Heart left ventricle (tissue), 16 donors: ENCODE measurements around the gene HORMAD2. TPM values are rescaled to one million over a fixed set of nuclear protein-coding genes. Genes with fewer than 3 reads are reported as not detected.

ENCODE experiments used
- ATAC-seq, 4 donors: fragments of 200-7000 bp; cut with Tn5 transposase; one replicate each; pipeline ENCODE4 v1.9.1; 2020 to 2022; ENCODE audit warnings: moderate library complexity in 4 of 4, mild to moderate bottlenecking in 3 of 4, moderate number of reproducible peaks in 1 of 4
- DNase-seq, 5 donors: peaks; one replicate each; pipeline ENCODE4 v3.0.0-alpha.2; 2020
- H3K27ac ChIP-seq, 12 donors: fragments of 200-600 bp; sonication (generic) in 4 of 12; one replicate each; pipeline versions ENCODE4 v1.5.0 to v1.8.0; 2016 to 2022; ENCODE audit warnings: mild to moderate bottlenecking in 2 of 12
- H3K27me3 ChIP-seq, 9 donors: fragments of 200-600 bp; sonication (generic) in 2 of 9; one replicate each; pipeline versions ENCODE4 v1.5.1 to v1.8.0; 2016 to 2022; ENCODE audit warnings: mild to moderate bottlenecking in 3 of 9
- H3K36me3 ChIP-seq, 9 donors: fragments of 200-600 bp; sonication (generic) in 2 of 9; one replicate each; pipeline versions ENCODE4 v1.5.0 to v1.8.0; 2018 to 2022; ENCODE audit warnings: mild to moderate bottlenecking in 2 of 9
- H3K4me1 ChIP-seq, 12 donors: fragments of 200-600 bp; sonication (generic) in 4 of 12; one replicate each; pipeline versions ENCODE4 v1.5.0 to v1.8.0; 2016 to 2022; ENCODE audit warnings: mild to moderate bottlenecking in 3 of 12
- H3K4me3 ChIP-seq, 12 donors: fragments of 200-600 bp; sonication (generic) in 4 of 12; one replicate each; pipeline versions ENCODE4 v1.5.0 to v1.8.0; 2017 to 2022; ENCODE audit warnings: mild to moderate bottlenecking in 9 of 12, moderate library complexity in 4 of 12
- H3K9me3 ChIP-seq, 12 donors: fragments of 200-600 bp; sonication (generic) in 4 of 12; one replicate each; pipeline versions ENCODE4 v1.5.0 to v1.8.0; 2016 to 2022; ENCODE audit warnings: mild to moderate bottlenecking in 1 of 12
- POLR2A ChIP-seq, 2 donors: fragments of 450-650 bp; IDR thresholded peaks; one replicate each; pipeline ENCODE4 v1.6.1; 2017; ENCODE audit warnings: antibody characterized with exemption in 2 of 2, mild to moderate bottlenecking in 2 of 2, moderate library complexity in 2 of 2
- WGBS, 4 donors: extraction: QIAGEN DNeasy Blood & Tissue Kit in 2 of 4; methylation state at CpG; one replicate each; pipeline versions ENCODE4 v1.1.5 to v1.1.7; 2013 to 2018; 5-methylcytosine and 5-hydroxymethylcytosine counted together
- intact Hi-C, 10 donors: fragments of 100-400 bp; cut with DNase I; formaldehyde crosslinking; loops; one replicate each; pipeline versions ENCODE4 v1.11.1 to v1.14.2; 2022
- polyA plus RNA-seq, 2 donors: library from polyadenylated mRNA; stranded (reverse); fragments of 200-250 nt; gene quantifications; one replicate each; pipeline ENCODE4 v1.2.3, GENCODE V29; 2013
- total RNA-seq, 9 donors: library from RNA; depleted of rRNA in 2 of 9; stranded (reverse); fragments of >200 nt in 2 of 9; fragmentation: NEBNext Ultra II Directional in 3 of 9; extraction: Animal tissue kit (Norgen Biotek cat#: 25700) in 3 of 9; gene quantifications; one replicate each; pipeline versions ENCODE4 v1.1.0 to v1.2.4, GENCODE V29; 2016 to 2023
- TF ChIP-seq, protein P1 (sequence below), 12 donors: fragments of 200-600 bp; sonication (generic) in 4 of 12; IDR thresholded peaks; one replicate each; pipeline versions ENCODE4 v1.5.0 to v1.8.0; 2018 to 2022; ENCODE audit warnings: antibody characterized with exemption in 12 of 12, mild to moderate bottlenecking in 5 of 12
- donor health status: ischemic (EF 13 %, LVEDD 7.1; RV severe dilation, severe dysfunction).
- donor health status: healthy with polysubstance abuse.
- donor health status: DM: no; HTN: yes; CAD: no.
- donor health status: DM: no; HTN: no; CAD: no.
- donor health status: ischemic (EF 25% LVEDD 6.9; RV normal size, moderate dysfunction).
- donor health status: ischemic (EF 25% LVEDD 5.7; RV mildly dilated, moderate dysfunction).
- donor health status: healthy.
- donor health status: DM: yes; HTN: yes; CAD: no.
- donor health status: ischemic (EF 35%, LVEDD 5.7; RV mildly dilated, moderate dysfunction).
- donor health status: nonischemic (EF 11% LVEDD 7.7; RV severe dilation, severe dysfunction).
- donor health status: DM: yes; HTN: yes; CAD: no.
- donor health status: PGD.
- donor health status: ischemic (EF 29% LVEDD 5.4; RV normal size, mild dysfunction).
- donor health status: nonischemic (EF 23%, LVEDD 6.1; RV moderate dilation, normal function).

HORMAD2 gene
- total and polyA plus RNA-seq, 11 donors, result not detected

- peak overlapping the region; percentile 32 to 88 (median 72) for H3K27ac ChIP-seq
These were observed 116.0 kb downstream of the HORMAD2 start for GRCh38 chr22:30196141-30196879.

GRCh38 chr22:30196880-30197336 lies 116.6 kb downstream of the HORMAD2 start:
- no peaks in the 10 kb centered on the region for H3K9me3 ChIP-seq
- DNase-seq, result no peak
- 12 to 39% (median 35%) methylated on average over 2 of the region's 2 CpGs for WGBS, 4 donors
- no peak for ATAC-seq
- H3K4me3 ChIP-seq, result no peak overlapping the region
- intact Hi-C loops, result no loop called here
- no peaks in the 10 kb centered on the region for H3K36me3 ChIP-seq
- TF ChIP-seq POLR2A (IDR thresholded peaks at IDR 0.05), result no peak
- TF ChIP-seq, protein P1, sequence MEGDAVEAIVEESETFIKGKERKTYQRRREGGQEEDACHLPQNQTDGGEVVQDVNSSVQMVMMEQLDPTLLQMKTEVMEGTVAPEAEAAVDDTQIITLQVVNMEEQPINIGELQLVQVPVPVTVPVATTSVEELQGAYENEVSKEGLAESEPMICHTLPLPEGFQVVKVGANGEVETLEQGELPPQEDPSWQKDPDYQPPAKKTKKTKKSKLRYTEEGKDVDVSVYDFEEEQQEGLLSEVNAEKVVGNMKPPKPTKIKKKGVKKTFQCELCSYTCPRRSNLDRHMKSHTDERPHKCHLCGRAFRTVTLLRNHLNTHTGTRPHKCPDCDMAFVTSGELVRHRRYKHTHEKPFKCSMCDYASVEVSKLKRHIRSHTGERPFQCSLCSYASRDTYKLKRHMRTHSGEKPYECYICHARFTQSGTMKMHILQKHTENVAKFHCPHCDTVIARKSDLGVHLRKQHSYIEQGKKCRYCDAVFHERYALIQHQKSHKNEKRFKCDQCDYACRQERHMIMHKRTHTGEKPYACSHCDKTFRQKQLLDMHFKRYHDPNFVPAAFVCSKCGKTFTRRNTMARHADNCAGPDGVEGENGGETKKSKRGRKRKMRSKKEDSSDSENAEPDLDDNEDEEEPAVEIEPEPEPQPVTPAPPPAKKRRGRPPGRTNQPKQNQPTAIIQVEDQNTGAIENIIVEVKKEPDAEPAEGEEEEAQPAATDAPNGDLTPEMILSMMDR (IDR thresholded peaks at IDR 0.05), result no peak
- peaks cover 0 to 47% (median 7%) of the 10 kb centered on the region in 9 donors for H3K27me3 ChIP-seq
- H3K4me1 ChIP-seq, result peaks cover 0 to 55% (median 16%) of the 10 kb centered on the region in 12 donors
- peak overlapping the region; percentile 29 to 88 (median 72) for H3K27ac ChIP-seq

More at GRCh38 chr22:30196141-30196879, 116.0 kb downstream of the HORMAD2 start:
- intact Hi-C loops, result no loop called here
- no peak for TF ChIP-seq POLR2A (IDR thresholded peaks at IDR 0.05)
- H3K36me3 ChIP-seq, result no peaks in the 10 kb centered on the region
- H3K27me3 ChIP-seq, result peaks cover 0 to 45% (median 7%) of the 10 kb centered on the region in 9 donors
- H3K9me3 ChIP-seq, result no peaks in the 10 kb centered on the region
- peaks cover 0 to 55% (median 16%) of the 10 kb centered on the region in 12 donors for H3K4me1 ChIP-seq
- DNase-seq (peak; percentile 81 to 91 (median 86)), ATAC-seq (peak; percentile 73 to 96 (median 90))
- peak overlapping the region in 4 of 12 donors; percentile 0 to 25 (median 10) for H3K4me3 ChIP-seq
- 5 to 11% (median 9%) methylated on average over 10 to 11 of the region's 11 CpGs for WGBS, 4 donors

- peak overlapping the region in 10 of 12 donors; percentile 32 to 88 (median 74) for H3K27ac ChIP-seq
- no peak for DNase-seq
- H3K4me3 ChIP-seq, result no peak overlapping the region
- H3K27me3 ChIP-seq, result peaks cover 0 to 48% (median 7%) of the 10 kb centered on the region in 9 donors
- H3K9me3 ChIP-seq, result no peaks in the 10 kb centered on the region
- no peaks in the 10 kb centered on the region for H3K36me3 ChIP-seq
- TF ChIP-seq, protein P1 (IDR thresholded peaks at IDR 0.05), result no peak
- no peak for TF ChIP-seq POLR2A (IDR thresholded peaks at IDR 0.05)
- intact Hi-C loops, result no loop called here
- ATAC-seq, result no peak
- peaks cover 0 to 51% (median 18%) of the 10 kb centered on the region in 12 donors for H3K4me1 ChIP-seq
These were observed 117.1 kb downstream of the HORMAD2 start for GRCh38 chr22:30197389-30197788.

DNA sequence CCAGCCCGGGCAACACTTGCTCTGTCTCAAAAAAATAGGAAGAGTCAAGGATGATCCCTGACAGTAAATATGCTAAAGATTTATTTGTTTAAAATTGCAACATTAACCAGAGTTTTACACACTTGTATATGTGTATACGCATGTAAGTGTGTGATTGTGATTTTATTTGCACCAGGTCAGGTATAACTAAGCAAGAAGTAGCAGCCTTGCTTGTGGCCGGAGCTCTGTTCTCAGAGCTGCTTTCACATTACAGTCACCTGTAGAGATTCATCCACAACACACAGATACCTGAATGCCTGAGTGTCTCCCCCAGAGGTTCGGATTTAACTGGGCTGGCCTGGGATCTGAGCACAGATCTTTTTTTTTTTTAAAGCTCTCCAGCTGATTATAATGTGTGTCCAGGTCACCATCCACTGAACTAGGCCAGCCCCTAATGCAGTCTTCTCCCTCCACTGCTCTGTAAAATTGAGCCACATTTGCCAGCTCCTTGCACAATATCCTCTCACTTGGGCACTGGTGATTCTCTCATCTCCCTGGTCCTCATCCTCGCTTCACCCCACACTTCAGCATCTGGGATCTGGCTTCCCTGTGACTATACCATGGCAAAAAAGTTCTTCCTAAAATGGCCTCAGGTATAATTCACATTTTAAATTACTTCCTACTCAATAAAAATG lies 118.0 kb downstream of the HORMAD2 start:
- Histone ChIP-seq H3K4me3 (no peak overlapping the region), H3K9me3 (no peaks in the 10 kb centered on the region), H3K27me3 (peaks cover 0 to 54% (median 11%) of the 10 kb centered on the region in 9 donors), H3K36me3 (no peaks in the 10 kb centered on the region), H3K27ac (peak overlapping the region in 1 of 12 donors; percentile 84), H3K4me1 (peaks cover 0 to 42% (median 18%) of the 10 kb centered on the region in 12 donors)
- ATAC-seq, result no peak
- WGBS, 4 donors, result 94 to 97% (median 95%) methylated on average over 5 of the region's 5 CpGs
- intact Hi-C loops, result no loop called here
- no peak for DNase-seq
- TF ChIP-seq POLR2A (IDR thresholded peaks at IDR 0.05), result no peak
- TF ChIP-seq, protein P1 (IDR thresholded peaks at IDR 0.05), result no peak
